ENCODE results near the gene SLC18A2. TPM values are rescaled to one million over a fixed set of nuclear protein-coding genes. Genes with fewer than 3 reads are reported as not detected.

The SLC18A2 gene
- total RNA-seq (2021; ENCODE audit: unreplicated experiment): not detected
- polyA plus RNA-seq (2012; ENCODE audit: insufficient read length): 0.10 TPM
- not detected for Bru-seq, nascent RNA
- not detected for BruChase-seq, experiment 1, labeled RNA remaining after a 2-hour chase
- BruChase-seq, experiment 2, labeled RNA remaining after a 6-hour chase: not detected
- long read RNA-seq, partial matches to known transcripts: 0 of 26 reads
- long read RNA-seq, other reads (novel, unspliced or antisense): 26 of 26 reads

- no peaks in the 10 kb centered on the region for H3K9me3 ChIP-seq (ENCODE audit: control insufficient read depth, insufficient read depth, low read depth, low read length)
- TF ChIP-seq REST (IDR thresholded peaks at IDR 0.05; ENCODE audit: insufficient read depth in 1 of 2, low read depth in 2 of 2, low read length in 1 of 2): no peak
- TF ChIP-seq CTCF (IDR thresholded peaks at IDR 0.05): no peak
- TF ChIP-seq TCF7L2 (IDR thresholded peaks at IDR 0.05; ENCODE audit: low read depth, low read length): no peak
- TF ChIP-seq POLR2AphosphoS5 (IDR thresholded peaks at IDR 0.05; ENCODE audit: low read depth, low read length): no peak
- no peak for TF ChIP-seq SIN3A (IDR thresholded peaks at IDR 0.05; ENCODE audit: borderline replicate concordance, insufficient read depth, low read depth, low read length)
- ATAC-seq (no peak), DNase-seq (ENCODE audit: low read depth, low spot score) (no peak)
- ChIA-PET CTCF (no interaction called here), POLR2A (no interaction called here)
- no peaks in the 10 kb centered on the region for H3K4me1 ChIP-seq (ENCODE audit: control insufficient read depth, insufficient read depth, low read length)
- H3K27ac ChIP-seq (ENCODE audit: low read length): no peak within 1 kb of the TSS
- in situ Hi-C loops (cut with HindIII; ENCODE audit: low pct_unique_long_range_greater_than_20kb, low sequenced_read_pairs) (no loop called here), intact Hi-C loops (cut with micrococcal nuclease; ENCODE audit: unreplicated experiment) (no loop called here)
- no peaks in the 10 kb centered on the region for H3K36me3 ChIP-seq (ENCODE audit: control insufficient read depth, insufficient read depth, low read length)
- 0 out of 4 replicates have a peak within 1 kb of the TSS, but pooled peaks of 1 of the 2 experiments have one; percentile 0 for H3K4me3 ChIP-seq (ENCODE audit: low read depth in 2 of 2, low read length in 2 of 2)
- peaks cover 4% of the 10 kb centered on the region for H3K27me3 ChIP-seq (ENCODE audit: control insufficient read depth, insufficient read depth, low read length)
- no TSS peak for BruUV-seq (replicated peaks)
Measured at GRCh38 chr10:117240621-117241529, at the start of gene SLC18A2. TSS of gene SLC18A2 (plus strand) at chr10:117241114. CDS start at chr10:117241694, 580 bp downstream.

GRCh38 chr10:117197189-117197588 lies 43.7 kb upstream of the SLC18A2 start, which contains the start of gene KCNK18:
TSS of gene KCNK18 (plus strand) at chr10:117197489. CDS start at chr10:117197489, 0 bp downstream.
- DNase-seq (ENCODE audit: low read depth, low spot score) (no peak), ATAC-seq (no peak)
- ChIA-PET CTCF (no interaction called here), POLR2A (no interaction called here)
- Histone ChIP-seq H3K4me3 (ENCODE audit: low read depth in 2 of 2, low read length in 2 of 2) (no peak within 1 kb of the TSS), H3K36me3 (ENCODE audit: control insufficient read depth, insufficient read depth, low read length) (no peaks in the 10 kb centered on the region), H3K27ac (ENCODE audit: low read length) (no peak within 1 kb of the TSS), H3K4me1 (ENCODE audit: control insufficient read depth, insufficient read depth, low read length) (no peaks in the 10 kb centered on the region), H3K9me3 (ENCODE audit: control insufficient read depth, insufficient read depth, low read depth, low read length) (no peaks in the 10 kb centered on the region), H3K27me3 (ENCODE audit: control insufficient read depth, insufficient read depth, low read length) (no peaks in the 10 kb centered on the region; the same call in 1 of the 2 replicates)
- intact Hi-C loops (cut with micrococcal nuclease; ENCODE audit: unreplicated experiment): no loop called here
- no peak for TF ChIP-seq SIN3A (IDR thresholded peaks at IDR 0.05; ENCODE audit: borderline replicate concordance, insufficient read depth, low read depth, low read length)
- TF ChIP-seq REST (IDR thresholded peaks at IDR 0.05; ENCODE audit: insufficient read depth in 1 of 2, low read depth in 2 of 2, low read length in 1 of 2): no peak
- TF ChIP-seq CTCF (IDR thresholded peaks at IDR 0.05): no peak
- no peak for TF ChIP-seq POLR2AphosphoS5 (IDR thresholded peaks at IDR 0.05; ENCODE audit: low read depth, low read length)
- TF ChIP-seq TCF7L2 (IDR thresholded peaks at IDR 0.05; ENCODE audit: low read depth, low read length): no peak
- no TSS peak for BruUV-seq (replicated peaks)
- in situ Hi-C loops (cut with HindIII; ENCODE audit: low pct_unique_long_range_greater_than_20kb, low sequenced_read_pairs): no loop called here
